ENCODE results near the gene RAD51B.
"Not testable (repeated sequence)": the region's sequence is repeated elsewhere in the genome, so short reads cannot be mapped to it uniquely, and the experiment has no call there.

RAD51B gene

DNA sequence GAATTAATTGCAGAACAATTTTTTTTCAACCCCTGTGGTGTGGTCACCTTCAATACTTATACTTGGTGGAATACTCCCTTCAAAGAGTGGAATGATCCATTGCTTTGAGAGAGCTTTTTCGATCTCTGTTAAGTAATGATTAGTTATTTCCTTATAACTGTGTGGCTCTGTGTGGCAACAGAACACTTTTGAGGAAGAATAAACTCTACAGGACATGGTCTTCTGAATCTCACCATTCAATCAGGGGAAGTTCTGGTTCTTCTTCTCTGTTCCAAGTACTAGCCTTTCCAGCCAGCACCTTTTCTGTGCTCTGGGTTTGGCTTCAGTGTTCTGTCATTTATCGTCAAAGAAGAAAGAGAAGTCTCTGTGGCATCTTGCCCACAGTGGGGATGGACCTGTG, 604.1 kb downstream of the RAD51B start:
- no peak for ATAC-seq

DNA sequence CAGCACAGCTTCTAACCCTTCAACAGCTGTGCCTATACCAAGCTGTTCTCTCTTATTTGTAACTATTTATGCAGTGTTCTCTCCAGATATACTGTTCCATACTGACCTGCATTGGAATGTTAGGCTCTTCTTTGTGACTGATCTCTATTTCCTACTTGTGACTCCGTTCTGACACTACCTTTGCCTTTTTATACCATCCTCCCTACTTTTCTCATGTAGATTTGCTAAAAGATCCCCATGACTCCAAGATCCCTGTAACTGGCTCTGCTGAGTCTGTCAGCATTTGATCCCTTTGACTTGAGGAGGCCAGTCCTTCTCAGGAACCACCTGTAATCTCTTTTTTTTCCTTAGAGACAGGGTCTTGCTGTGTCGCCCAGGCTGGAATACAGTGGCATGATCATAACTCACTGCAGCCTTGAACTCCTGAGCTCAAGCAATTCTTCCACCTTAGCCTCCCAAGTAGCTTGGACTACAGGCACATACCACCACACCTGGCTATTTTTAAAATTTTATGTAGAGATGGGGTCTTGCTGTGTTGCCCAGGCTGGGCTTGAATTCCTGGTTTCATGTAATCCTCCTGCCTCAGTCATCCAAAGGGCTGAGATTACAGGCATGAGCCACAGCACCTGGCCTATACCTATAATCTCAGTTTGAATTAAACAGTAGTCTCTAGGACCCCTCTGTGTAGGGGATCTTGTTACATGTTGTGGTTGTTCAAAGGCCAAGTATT, 605.0 kb downstream of the RAD51B start:
- no peak for ATAC-seq

DNA sequence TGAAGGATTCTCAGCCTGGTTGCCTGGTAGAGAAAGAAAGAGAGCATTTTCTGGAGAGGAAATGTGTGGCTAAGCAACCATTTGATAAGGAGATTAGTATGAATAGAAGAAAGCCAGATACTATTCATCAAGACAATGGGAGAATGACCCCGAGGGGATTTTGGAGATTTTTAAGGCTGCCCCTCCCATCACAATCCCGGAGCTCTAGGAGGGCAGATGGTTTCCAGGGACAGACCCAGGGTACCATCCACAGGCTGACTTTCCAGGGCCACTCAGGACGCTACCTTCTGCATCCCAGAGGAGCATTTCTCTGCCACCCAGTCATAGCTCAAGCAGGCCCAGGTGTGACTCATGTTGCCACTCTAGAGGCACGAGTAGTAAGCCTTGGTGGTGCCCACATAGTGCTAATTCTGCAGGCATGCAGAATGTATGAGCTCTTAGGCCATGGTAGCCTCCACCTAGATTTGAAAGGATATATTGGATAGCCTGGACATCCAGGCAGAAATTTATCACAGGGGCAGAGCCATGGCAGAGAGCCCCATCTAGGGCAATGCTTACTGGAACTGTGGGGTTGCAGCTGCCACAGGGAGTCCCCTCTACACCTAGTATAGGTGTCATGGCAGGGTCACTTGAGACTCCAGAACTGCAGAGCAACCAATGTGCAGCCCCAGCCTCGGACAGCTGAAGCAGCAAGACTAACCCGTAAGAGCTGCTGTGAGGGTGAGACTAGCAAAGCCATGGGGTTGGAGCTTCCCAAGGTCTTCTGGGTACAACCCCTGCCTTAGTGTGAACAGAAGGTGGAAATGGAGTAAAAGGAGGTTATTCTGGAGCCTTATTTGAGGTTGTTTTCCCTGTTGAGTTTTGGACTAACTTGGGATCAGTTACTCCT, 607.3 kb downstream of the RAD51B start:
- ATAC-seq = no peak

DNA sequence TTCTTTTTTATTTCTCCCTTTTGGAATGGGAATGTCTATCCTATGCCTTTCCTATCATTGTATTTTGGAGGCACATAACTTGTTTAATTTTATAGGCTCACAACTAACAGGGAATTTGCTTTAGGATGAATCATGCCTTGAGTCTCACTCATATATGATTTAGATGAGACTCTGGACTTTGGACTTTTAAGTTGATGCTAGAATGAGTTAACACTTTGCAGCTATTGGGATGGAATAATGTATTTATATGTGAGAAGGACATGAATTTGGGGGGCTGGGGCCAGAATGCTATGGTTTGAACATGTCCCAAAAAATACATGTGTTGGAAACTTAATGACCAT, 607.9 kb downstream of the RAD51B start:
- ATAC-seq = no peak

DNA sequence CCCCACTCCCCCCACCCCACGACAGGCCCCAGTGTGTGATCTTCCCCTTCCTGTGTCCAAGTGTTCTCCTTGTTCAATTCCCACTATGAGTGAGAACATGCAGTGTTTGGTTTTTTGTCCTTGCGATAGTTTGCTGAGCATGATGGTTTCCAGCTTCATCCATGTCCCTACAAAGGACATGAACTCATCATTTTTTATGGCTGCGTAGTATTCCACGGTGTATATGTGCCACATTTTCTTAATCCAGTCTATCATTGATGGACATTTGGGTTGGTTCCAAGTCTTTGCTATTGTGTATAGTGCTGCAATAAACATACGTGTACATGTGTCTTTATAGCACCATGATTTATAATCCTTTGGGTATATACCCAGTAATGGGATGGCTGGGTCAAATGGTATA, 609.3 kb downstream of the RAD51B start:
- not testable (repeated sequence) for ATAC-seq

DNA sequence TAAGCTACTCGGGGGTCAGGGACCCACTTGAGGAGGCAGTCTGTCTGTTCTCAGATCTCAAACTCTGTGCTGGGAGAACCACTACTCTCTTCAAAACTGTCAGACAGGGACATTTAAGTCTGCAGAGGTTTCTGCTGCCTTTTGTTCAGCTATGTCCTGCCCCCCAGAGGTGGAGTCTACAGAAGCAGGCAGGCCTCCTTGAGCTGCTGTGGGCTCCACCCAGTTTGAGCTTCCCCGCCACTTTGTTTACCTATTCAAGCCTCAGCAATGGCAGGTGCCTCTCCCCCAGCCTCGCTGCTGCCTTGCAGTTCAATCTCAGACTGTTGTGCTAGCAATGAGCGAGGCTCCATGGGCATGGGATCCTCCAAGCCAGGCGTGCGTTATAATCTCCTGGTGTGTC, 614.6 kb downstream of the RAD51B start:
- ATAC-seq = not testable (repeated sequence)

DNA sequence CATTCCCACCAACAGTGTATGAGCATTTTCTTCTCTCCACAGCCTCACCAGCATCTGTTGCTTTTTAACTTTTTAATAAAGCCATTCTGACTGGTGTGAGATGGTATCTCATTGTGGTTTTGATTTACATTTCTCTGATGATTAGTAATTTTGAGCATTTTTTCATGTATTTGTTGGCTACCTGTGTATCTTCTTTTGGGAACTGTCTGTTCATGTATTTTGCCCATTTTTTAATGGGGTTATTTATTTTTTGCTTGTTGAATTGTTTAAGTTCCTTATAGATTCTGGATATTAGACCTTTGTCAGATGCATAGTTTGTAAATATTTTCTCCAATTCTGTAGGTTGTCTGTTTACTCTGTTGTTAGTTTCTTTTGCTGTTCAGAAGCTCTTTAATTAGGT, 616.1 kb downstream of the RAD51B start:
- ATAC-seq = not testable (repeated sequence)

DNA sequence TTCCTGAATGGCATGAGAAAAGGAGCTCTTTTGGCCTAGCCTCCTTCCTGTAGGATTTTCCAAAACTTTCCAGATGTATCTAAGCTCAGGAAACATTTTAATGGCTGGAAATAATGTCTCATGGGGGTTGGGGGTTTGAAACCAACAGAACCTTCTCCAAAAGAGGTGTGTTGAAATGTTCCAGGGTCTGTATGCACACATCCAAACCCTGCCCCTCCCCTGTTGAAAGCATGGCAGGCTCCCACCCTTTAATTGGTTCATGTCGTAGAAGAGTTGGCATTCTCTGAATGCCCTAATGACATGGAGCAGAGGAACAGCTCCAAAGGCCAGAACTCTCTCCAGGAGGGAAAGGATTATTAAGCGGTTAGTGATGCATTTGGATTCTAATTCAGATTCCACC, 620.1 kb downstream of the RAD51B start:
- ATAC-seq = no peak

DNA sequence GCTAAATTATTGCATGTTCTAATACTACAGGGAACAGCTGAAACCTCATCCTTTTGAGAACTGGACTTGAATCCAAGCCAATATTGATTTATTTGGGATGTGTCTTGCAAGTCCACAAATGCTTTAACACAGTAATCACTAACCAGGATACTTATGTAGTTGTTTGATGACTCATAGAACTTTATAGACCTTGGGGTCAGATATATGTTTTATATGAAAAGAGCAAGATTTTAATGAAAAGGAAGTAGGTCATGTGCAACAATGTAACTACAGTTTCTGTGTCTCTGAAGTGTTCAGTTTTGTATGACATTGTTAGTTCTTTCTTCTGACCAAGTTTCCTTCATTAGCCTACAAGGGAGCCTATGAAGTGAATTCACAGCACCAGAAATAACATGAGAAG, 621.2 kb downstream of the RAD51B start:
- no peak for ATAC-seq

DNA sequence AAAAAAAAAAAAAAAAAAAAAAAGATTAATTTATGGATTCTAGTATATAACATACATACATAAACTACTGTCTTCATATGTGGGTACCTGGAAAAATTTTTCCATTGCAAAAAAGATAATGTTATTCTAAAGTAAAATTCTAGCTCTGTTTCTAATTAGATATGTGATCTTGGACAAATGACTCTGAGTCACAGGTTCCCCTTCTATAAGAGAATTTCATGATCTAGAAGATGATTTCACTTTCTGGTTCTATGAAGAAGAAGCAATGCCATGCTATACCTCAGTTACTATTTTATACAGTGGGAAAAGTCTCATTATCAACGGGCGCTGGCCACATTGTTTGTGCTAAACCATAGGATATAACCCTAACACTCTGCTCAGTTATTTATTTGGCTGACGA, 622.0 kb downstream of the RAD51B start:
- ATAC-seq = no peak

DNA sequence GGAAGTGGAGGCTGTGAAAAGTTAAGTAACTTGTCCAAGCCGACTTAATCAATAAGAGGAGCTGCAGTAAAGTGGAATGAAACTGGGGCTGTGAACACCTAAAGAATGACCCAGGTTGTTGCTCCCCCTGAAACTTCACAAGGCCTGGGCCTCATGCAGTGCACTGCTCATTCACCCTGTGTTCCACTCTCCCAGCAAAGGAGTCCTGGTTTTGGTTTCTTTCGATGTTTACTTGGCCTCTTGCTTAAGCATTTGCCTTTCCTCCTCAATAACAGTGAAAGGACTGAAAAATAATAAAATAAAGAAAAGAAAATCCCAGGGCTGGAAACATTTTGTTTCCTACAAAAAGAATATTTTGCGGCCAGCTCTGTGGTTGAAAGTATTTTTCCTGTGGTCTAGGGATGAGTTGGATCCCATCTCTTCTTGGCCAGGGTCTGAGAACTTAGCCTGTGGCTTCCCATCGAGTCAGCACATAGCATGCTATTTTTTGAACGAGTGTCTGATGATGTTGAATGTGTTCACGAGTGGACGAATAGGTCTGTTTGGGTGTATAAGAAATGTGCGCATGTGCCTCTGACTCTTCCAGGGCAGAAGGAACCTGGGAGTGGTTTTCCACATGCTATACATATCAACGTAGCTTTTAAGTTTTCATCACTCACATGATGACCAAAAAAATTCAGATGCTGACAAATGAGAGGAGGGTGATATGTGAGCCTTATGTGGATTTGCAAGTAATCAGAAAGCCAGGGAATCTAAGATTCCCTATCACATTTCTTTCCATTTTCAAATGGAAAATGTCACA, 623.5 kb downstream of the RAD51B start:
- ATAC-seq = no peak

DNA sequence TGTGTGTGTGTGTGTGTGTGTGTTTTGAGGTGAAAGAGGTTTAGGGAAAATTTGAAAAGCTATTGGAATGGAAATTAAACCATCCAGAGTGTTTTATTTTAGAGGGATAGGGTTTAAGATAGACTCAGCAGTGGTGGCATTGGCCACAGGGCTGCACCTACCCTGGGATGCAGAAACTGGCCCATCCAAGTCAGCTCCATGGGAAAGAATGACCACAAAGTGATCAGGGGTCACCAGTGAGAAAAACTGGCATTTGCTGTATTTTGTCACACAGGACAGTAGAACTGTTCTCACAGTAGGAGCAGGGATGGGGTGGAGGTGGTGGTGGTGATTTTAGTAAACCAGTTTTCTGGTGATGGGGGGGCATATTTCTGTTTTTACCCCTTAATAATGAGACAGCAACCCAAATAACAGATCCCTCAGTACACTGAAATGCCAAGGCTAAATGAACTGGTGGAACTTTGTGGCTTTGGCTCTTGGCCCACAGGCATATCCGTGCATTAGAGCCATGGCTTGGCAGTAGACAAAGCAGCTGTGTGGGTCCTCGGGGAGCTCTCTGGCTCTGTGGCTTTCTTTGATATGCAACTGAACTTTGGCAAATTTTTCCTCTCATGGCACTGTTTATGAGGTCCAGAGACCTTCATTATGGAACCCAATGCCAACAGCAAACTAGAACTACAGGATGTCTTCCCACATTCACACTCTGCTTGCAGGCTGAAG, 625.0 kb downstream of the RAD51B start:
- no peak for ATAC-seq

DNA sequence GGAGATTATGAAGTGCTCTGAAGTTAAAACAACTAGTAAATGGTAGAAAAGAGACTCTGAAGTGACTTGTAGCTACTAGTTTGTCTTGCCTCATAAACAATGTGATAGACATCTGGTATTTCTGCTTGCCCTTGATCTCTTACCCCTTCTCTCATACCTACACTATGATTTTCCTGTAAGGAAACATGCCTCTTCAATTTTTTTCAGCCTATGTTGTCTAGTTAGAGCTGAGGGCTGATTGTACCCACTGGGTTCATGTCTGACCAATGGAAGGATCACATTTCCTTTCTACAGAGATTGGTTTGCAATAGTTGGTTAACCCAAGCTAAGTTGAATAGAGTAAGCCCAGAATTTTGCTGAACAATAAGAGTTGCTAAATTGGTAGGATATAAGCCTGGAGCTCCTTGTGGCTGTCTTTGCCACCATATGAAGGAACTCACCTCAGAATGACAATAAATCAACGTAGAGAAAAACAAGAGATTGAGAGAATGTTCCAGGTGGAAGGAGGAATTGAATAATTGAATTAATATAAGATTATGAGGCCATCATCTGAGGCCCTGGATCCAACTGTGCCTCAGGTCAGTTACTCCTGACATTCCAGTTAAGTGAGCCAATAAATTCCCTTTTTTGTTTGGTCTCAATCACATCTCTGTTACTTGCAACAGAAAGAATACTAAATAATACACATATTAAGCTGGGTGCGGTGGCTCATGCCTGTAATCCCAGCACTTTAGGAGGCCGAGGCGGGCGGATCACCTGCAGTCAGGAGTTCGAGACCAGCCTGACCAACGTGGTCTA, 626.9 kb downstream of the RAD51B start:
- no peak for ATAC-seq

DNA sequence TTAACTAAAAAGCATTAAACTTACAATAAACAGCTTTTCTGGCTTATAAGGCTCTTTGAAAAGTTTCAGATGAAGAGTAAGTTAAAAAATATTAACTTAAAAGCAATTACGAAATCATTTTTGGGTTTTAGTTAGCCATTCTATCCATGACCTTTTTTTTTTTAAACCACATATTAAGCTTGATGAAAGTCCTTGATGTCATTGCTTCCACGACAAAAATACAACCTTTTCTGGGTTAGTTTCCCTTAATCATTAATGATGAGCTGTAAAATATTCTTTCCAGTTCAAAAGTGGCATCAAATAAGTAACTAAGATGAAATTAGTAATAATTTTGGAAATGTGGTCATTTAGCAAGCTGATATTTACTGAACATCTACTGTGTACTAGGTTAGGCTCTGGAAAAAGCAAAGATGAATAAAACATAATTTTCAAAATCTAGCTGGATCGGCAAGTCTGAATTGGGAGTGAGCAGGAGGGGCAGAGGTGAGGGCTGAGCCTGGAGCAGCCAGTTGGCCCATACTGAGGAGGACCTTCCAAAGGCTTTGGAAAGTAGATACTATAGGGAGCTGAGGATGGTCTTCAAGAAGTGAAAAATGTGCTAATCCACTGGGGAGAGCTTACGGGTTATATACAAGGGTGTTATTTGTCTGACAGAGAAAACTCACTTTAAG, 628.1 kb downstream of the RAD51B start:
- ATAC-seq = no peak

DNA sequence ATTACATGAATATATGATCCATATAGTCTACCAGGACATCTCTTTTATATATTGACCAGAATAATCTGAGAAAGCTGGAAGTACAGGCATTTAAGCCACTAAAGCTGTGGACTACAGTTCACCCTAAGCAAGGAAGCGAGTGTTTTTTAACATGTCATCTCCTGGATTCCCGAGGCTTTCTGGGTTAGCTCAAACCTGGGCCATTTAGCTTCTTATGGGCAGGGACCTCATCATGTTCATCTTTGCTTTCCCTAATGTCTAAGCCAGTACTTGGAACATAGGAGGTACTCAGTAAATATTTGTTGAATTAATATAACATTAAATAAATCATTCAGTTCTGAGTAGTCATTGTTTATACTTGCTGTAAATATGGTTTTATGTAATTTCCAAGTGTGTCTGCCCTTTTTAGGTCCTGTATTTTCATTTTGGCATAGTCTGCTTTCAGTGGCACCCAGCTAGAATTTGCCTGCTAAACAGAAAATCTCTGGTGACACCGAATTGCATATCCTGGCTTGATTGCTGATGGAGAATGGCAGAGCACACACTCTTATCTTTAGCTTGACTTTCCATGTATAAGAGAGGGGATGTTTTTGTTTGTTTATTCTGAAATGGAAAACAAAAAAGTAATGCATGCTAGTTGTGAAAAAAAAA, 628.8 kb downstream of the RAD51B start:
- ATAC-seq = no peak

DNA sequence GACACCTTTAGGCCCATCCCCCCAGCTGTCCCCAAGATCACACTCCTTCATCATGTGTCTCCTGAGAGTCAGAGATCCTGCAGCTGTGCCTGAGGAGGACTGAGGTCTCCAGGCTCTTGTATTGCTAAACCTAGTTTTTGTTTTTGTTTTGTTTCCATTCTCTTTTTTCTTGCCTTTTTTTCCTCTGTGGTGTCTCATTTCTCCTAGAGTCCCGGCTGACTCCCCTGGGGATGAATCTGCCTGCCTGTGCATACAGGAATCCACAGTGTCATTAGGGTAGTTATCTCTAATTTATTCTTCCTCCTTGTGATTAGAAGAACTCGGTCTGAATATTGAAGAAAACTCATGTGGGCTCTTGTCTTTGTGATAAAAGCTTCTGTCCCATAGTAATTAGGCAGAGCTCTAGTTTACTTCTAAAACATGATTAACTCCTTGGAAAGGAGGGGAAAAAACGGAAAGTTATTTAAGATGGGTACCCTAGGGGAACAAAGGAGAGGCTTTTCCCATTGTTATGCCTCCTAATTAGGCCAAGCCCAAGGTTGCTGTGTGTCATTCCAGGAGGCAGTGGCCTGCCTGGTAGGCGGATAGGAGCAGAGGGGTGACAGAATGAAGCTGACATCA, 630.1 kb downstream of the RAD51B start:
- ATAC-seq = no peak

DNA sequence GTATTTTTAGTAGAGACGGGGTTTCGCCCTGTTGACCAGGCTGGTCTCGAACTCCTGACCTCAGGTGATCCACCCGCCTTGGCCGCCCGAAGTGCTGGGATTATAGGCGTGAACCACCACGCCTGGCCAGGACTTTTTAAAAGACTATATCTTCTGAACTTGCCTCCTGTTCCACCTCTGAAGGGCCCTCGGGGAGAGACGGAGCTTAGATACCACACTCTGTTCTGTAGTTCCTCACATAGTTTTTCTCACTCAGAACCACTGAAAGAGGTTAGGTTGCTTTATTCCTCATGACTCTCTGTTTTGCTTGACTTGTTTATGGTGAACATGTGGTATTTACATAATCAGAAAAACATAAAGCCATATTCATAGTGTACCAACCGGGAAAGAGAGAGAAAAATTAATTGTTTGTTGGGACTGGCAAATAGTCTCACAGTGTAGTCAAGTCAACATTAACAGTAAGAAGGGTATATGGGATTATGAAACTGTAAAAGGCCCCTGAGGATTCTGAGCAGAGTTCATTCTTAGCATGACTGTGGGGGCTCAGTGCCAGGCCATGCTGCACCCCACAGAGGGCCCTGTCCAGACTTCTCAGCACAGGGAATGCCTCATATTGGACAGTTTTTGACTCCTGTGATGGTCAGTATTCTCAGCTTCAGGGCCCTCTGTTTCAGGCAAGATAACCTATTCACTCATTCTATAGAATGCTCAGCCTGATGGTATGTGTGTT, 631.0 kb downstream of the RAD51B start:
- no peak for ATAC-seq

DNA sequence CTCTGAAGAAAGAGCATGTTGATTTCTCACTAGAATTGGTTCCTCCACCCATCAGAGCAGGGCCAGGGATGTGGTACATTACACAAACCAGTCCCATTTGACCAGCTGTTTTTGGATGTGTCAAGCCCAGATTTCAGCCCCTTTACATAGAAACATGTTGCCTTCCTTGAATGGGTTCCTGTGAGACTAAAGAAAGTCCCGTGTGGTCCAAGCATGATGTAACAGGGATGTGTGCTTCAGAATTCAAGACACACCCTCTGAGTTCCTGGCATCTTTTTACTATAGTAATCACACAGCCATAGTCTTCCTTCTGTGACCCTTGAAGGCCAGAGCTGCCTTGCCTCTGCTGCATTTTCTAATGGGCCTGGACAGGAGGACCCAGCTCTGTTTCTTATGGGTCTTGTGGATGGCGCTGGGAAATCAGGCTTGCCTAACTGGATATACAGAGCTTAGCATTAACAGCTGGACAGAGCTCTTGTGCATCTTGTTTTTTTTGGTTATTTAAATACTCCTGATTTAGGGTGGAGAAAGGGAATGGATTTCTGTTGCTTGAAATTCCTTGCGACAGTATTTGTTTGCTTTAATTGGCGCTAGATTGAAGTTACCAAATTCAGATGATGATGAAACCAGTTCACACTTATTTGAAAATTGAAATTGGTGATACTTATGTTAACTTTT, 632.3 kb downstream of the RAD51B start:
- no peak for ATAC-seq

DNA sequence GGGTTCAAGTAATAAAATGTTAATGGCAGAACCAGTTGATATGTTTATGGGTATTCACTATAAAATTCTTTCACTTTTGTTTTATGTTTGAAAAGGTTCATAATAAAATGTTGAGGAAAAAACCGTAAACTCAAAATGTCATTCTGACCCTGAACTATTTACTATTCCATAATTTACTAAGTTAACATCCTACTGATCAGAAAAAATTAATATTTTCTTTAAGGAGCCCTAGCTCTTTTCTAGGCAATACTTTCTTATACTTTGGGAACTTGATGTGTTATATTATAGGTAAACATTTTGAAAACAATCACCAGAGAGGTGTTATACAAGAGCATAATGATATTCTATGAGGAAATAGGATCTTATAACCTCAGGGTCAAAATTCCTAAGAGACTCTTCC, 638.7 kb downstream of the RAD51B start:
- ATAC-seq = no peak

Data from activated CD4-positive, CD25-positive, alpha-beta regulatory T cell treated with anti-CD3 and anti-CD28 coated beads, Interleukin-2, amount 50 U/mL, for 24 hours (primary cell).